ENCODE data around the gene IL17B. TPM values are rescaled to one million over a fixed set of nuclear protein-coding genes. Genes with fewer than 3 reads are reported as not detected.

IL17B gene
- total and polyA plus RNA-seq, 8 donors: 0.56 to 31.0 (median 1.8) TPM; not detected in 3

- H3K36me3 ChIP-seq: peaks cover 0 to 74% (median 2%) of the 10 kb centered on the region in 4 donors
- 60 to 70% (median 65%) methylated on average over 9 of the region's 9 CpGs for WGBS, 5 donors
Measured at GRCh38 chr5:149417711-149418368, 38.7 kb upstream of the IL17B start.

GRCh38 chr5:149416987-149417710, 38.1 kb upstream of the IL17B start:
- Histone ChIP-seq H3K9me3 (no peaks in the 10 kb centered on the region), H3K27ac (peak overlapping the region; percentile 30 to 95 (median 89)), H3K4me3 (peak overlapping the region; percentile 3 to 60 (median 34)), H3K4me1 (peaks cover 15 to 79% (median 52%) of the 10 kb centered on the region in 4 donors), H3K36me3 (peaks cover 0 to 76% (median 2%) of the 10 kb centered on the region in 4 donors), H3K27me3 (no peaks in the 10 kb centered on the region)
- intact Hi-C loops (cut with DNase I; ENCODE audit: low total_unique reads): no loop called here
- TF ChIP-seq POLR2A (IDR thresholded peaks at IDR 0.05) (no peak), POLR2AphosphoS5 (IDR thresholded peaks at IDR 0.05) (peak in 2 of 3 donors; percentile 1 to 39)
- peak in 1 of 2 donors; percentile 89 for DNase-seq
- 41 to 62% (median 50%) methylated on average over 8 of the region's 8 CpGs for WGBS, 5 donors

More at GRCh38 chr5:149417711-149418368, 38.7 kb upstream of the IL17B start:
- intact Hi-C loops (cut with DNase I; ENCODE audit: low total_unique reads): no loop called here
- no peak for DNase-seq
- no peaks in the 10 kb centered on the region for H3K9me3 ChIP-seq
- peak overlapping the region; percentile 0 to 15 (median 2) for H3K4me3 ChIP-seq
- TF ChIP-seq POLR2A (IDR thresholded peaks at IDR 0.05) (no peak), EP300 (IDR thresholded peaks at IDR 0.05) (no peak), POLR2AphosphoS5 (IDR thresholded peaks at IDR 0.05) (peak in 1 of 3 donors; percentile 31), CTCF (IDR thresholded peaks at IDR 0.05) (no peak)
- H3K4me1 ChIP-seq: peaks cover 19 to 86% (median 53%) of the 10 kb centered on the region in 4 donors
- no peaks in the 10 kb centered on the region for H3K27me3 ChIP-seq
- peak overlapping the region; percentile 55 to 95 (median 89) for H3K27ac ChIP-seq

GRCh38 chr5:149415066-149415967, 36.2 kb upstream of the IL17B start:
- peak in 1 of 2 donors; percentile 31 for DNase-seq
- peaks cover 5 to 61% (median 41%) of the 10 kb centered on the region in 4 donors for H3K4me1 ChIP-seq
- no peaks in the 10 kb centered on the region for H3K27me3 ChIP-seq
- intact Hi-C loops (cut with DNase I; ENCODE audit: low total_unique reads): no loop called here
- 68 to 79% (median 73%) methylated on average over 9 to 10 of the region's 10 CpGs for WGBS, 5 donors
- no peaks in the 10 kb centered on the region for H3K9me3 ChIP-seq
- H3K27ac ChIP-seq: peak overlapping the region; percentile 28 to 95 (median 89)
- peaks cover 0 to 77% (median 4%) of the 10 kb centered on the region in 4 donors for H3K36me3 ChIP-seq
- H3K4me3 ChIP-seq: peak overlapping the region; percentile 46 to 63 (median 59)
- TF ChIP-seq EP300 (IDR thresholded peaks at IDR 0.05) (no peak), POLR2A (IDR thresholded peaks at IDR 0.05) (no peak), POLR2AphosphoS5 (IDR thresholded peaks at IDR 0.05) (peak in 1 of 3 donors; percentile 31), CTCF (IDR thresholded peaks at IDR 0.05) (no peak)

- Histone ChIP-seq H3K9me3 (no peaks in the 10 kb centered on the region), H3K4me1 (peaks cover 1 to 53% (median 33%) of the 10 kb centered on the region in 4 donors), H3K27ac (peak overlapping the region; percentile 28 to 95 (median 89)), H3K27me3 (no peaks in the 10 kb centered on the region), H3K4me3 (peak overlapping the region; percentile 46 to 63 (median 59)), H3K36me3 (peaks cover 0 to 77% (median 7%) of the 10 kb centered on the region in 4 donors)
- TF ChIP-seq CTCF (IDR thresholded peaks at IDR 0.05) (no peak), POLR2AphosphoS5 (IDR thresholded peaks at IDR 0.05) (peak in 1 of 3 donors; percentile 1), EP300 (IDR thresholded peaks at IDR 0.05) (no peak), POLR2A (IDR thresholded peaks at IDR 0.05) (no peak)
- 48 to 72% (median 70%) methylated on average over 7 of the region's 7 CpGs for WGBS, 5 donors
- no peak for DNase-seq
- intact Hi-C loops (cut with DNase I; ENCODE audit: low total_unique reads): no loop called here
Measured at GRCh38 chr5:149414405-149415065, 35.4 kb upstream of the IL17B start.
